GM18858 (cell line): Measurements from ENCODE around the gene SLC28A1.

ENCODE experiments used
- ATAC-seq: cut with Tn5 transposase; IDR thresholded peaks from one replicate; pipeline ENCODE4 v1.9.1; 2021; ENCODE audit not compliant: unreplicated experiment

Gene SLC28A1

GRCh38 chr15:84934942-84935729 is 50.7 kb downstream of the SLC28A1 start:
- no peak for ATAC-seq

- ATAC-seq, result no peak
These were observed 52.7 kb downstream of the SLC28A1 start for GRCh38 chr15:84937144-84937543.

- ATAC-seq, result no peak
These were observed 54.3 kb downstream of the SLC28A1 start for GRCh38 chr15:84938726-84939125.

GRCh38 chr15:84940399-84940798 is 55.9 kb downstream of the SLC28A1 start:
- no peak for ATAC-seq

GRCh38 chr15:84942456-84942855 is 58.0 kb downstream of the SLC28A1 start:
- ATAC-seq, result no peak

GRCh38 chr15:84944311-84944710 is 59.8 kb downstream of the SLC28A1 start:
- no peak for ATAC-seq

GRCh38 chr15:84944861-84945260 is 60.4 kb downstream of the SLC28A1 start:
- ATAC-seq, result no peak

- no peak for ATAC-seq
These were observed 62.5 kb downstream of the SLC28A1 start for GRCh38 chr15:84946772-84947489.

- no peak for ATAC-seq
These were observed 63.7 kb downstream of the SLC28A1 start for GRCh38 chr15:84947947-84948830.

GRCh38 chr15:84949043-84949442 is 64.6 kb downstream of the SLC28A1 start:
- no peak for ATAC-seq

- ATAC-seq, result no peak
These were observed 65.5 kb downstream of the SLC28A1 start for GRCh38 chr15:84949845-84950569.

GRCh38 chr15:84950570-84951111 is 66.2 kb downstream of the SLC28A1 start:
- no peak for ATAC-seq

GRCh38 chr15:84951736-84952135 is 67.3 kb downstream of the SLC28A1 start:
- ATAC-seq, result no peak

GRCh38 chr15:84953136-84953535 is 68.7 kb downstream of the SLC28A1 start:
- no peak for ATAC-seq

- ATAC-seq, result no peak
These were observed 69.3 kb downstream of the SLC28A1 start for GRCh38 chr15:84953726-84954125.

GRCh38 chr15:84955089-84955848 is 70.8 kb downstream of the SLC28A1 start:
- no peak for ATAC-seq

GRCh38 chr15:84956199-84956598 is 71.7 kb downstream of the SLC28A1 start:
- ATAC-seq, result no peak

GRCh38 chr15:84960391-84961113 is 76.1 kb downstream of the SLC28A1 start:
- ATAC-seq, result no peak

- no peak for ATAC-seq
These were observed 76.6 kb downstream of the SLC28A1 start for GRCh38 chr15:84961114-84961452.
